Left ventricle myocardium inferior (tissue), 1 donor: ENCODE measurements around the gene ANTXR1. TPM values are rescaled to one million over a fixed set of nuclear protein-coding genes. Genes with fewer than 3 reads are reported as not detected.

Source experiments
- DNase-seq: peaks from one replicate; pipeline ENCODE4 v3.0.0-alpha.2; 2020
- H3K27ac ChIP-seq: fragments of 200-600 bp; replicated peaks from 2 replicates; pipeline ENCODE4 v1.8.0; 2021
- H3K27me3 ChIP-seq: fragments of 200-600 bp; 2 replicates; pipeline ENCODE4 v1.8.0; 2021; ENCODE audit warnings: low read depth
- H3K36me3 ChIP-seq: fragments of 200-600 bp; 2 replicates; pipeline ENCODE4 v1.8.0; 2021
- H3K4me1 ChIP-seq: fragments of 200-600 bp; 2 replicates; pipeline ENCODE4 v1.8.0; 2021
- H3K4me3 ChIP-seq: fragments of 200-600 bp; 2 replicates; pipeline ENCODE4 v1.8.0; 2021; ENCODE audit warnings: mild to moderate bottlenecking, moderate library complexity
- H3K9me3 ChIP-seq: fragments of 200-600 bp; replicated peaks from 2 replicates; pipeline ENCODE4 v1.8.0; 2021
- intact Hi-C: fragments of 100-400 bp; cut with micrococcal nuclease; formaldehyde crosslinking; loops from one replicate; pipeline ENCODE4 v1.11.0; 2022
- total RNA-seq: library from RNA; stranded (reverse); fragmentation: NEBNext Ultra II Directional; extraction: Animal tissue kit (Norgen Biotek cat#: 25700); gene quantifications from one replicate; pipeline ENCODE4 v1.2.1, GENCODE V29; 2021
- TF ChIP-seq, protein P1 (sequence below): fragments of 200-600 bp; IDR thresholded peaks from 2 replicates; pipeline ENCODE4 v1.8.0; 2021; ENCODE audit warnings: antibody characterized with exemption, mild to moderate bottlenecking, borderline replicate concordance
- donor health status: DM: no; HTN: yes; CAD: no; lungs with severe emphysema.

The ANTXR1 gene
- total RNA-seq, 1 donor from 2014 or later = 23.3 TPM

DNA sequence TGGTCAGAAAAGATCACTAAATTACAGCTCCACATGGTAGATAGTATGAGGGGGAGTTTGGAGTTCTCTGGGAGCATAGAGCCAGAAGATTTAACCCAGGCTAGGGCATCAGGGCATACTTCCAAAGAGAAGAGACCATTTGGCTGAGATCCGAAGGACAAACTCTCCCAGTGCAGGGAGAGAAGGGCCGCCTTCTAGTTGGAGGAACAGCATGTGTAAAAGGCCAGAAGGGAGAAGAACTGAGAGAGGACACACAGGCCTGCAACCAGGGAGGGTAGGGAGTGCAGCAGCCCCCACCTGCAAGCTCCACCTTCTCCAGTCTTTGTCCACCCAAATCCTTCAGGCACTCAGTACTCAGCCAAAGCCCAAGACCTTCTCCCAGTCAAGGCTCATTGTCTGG lies 192.1 kb downstream of the ANTXR1 start:
- H3K4me3 ChIP-seq = no peak overlapping the region
- no peak for DNase-seq
- no peaks in the 10 kb centered on the region for H3K27me3 ChIP-seq
- TF ChIP-seq, protein P1, sequence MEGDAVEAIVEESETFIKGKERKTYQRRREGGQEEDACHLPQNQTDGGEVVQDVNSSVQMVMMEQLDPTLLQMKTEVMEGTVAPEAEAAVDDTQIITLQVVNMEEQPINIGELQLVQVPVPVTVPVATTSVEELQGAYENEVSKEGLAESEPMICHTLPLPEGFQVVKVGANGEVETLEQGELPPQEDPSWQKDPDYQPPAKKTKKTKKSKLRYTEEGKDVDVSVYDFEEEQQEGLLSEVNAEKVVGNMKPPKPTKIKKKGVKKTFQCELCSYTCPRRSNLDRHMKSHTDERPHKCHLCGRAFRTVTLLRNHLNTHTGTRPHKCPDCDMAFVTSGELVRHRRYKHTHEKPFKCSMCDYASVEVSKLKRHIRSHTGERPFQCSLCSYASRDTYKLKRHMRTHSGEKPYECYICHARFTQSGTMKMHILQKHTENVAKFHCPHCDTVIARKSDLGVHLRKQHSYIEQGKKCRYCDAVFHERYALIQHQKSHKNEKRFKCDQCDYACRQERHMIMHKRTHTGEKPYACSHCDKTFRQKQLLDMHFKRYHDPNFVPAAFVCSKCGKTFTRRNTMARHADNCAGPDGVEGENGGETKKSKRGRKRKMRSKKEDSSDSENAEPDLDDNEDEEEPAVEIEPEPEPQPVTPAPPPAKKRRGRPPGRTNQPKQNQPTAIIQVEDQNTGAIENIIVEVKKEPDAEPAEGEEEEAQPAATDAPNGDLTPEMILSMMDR = no peak
- H3K36me3 ChIP-seq = no peaks in the 10 kb centered on the region
- H3K27ac ChIP-seq = no peak overlapping the region
- intact Hi-C loops = no loop called here
- peaks cover 8% of the 10 kb centered on the region for H3K4me1 ChIP-seq
- peaks cover 8% of the 10 kb centered on the region for H3K9me3 ChIP-seq

DNA sequence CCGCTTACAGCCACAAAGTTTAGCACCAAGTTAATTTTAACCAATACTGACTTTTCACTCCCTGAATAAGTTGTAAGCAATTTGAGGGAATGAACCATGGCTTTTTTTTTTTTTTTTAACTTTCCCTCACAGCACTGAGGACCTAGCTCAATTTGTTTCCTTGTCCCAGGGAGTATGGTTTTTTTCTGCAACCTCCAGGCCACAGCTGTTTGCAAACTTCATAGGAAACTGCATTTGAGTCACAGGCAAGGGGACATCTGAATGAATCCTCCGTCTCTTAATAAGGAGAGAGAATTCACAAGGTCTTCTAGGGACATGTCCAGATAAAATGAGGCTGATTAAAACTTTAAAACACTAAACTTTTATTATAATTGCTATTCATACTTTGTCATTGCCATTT lies 192.5 kb downstream of the ANTXR1 start:
- peaks cover 8% of the 10 kb centered on the region for H3K9me3 ChIP-seq
- no peak overlapping the region for H3K27ac ChIP-seq
- no peak for DNase-seq
- H3K36me3 ChIP-seq = no peaks in the 10 kb centered on the region
- no peaks in the 10 kb centered on the region for H3K27me3 ChIP-seq
- TF ChIP-seq, protein P1 = no peak
- intact Hi-C loops = no loop called here
- H3K4me1 ChIP-seq = peaks cover 4% of the 10 kb centered on the region
- no peak overlapping the region for H3K4me3 ChIP-seq

DNA sequence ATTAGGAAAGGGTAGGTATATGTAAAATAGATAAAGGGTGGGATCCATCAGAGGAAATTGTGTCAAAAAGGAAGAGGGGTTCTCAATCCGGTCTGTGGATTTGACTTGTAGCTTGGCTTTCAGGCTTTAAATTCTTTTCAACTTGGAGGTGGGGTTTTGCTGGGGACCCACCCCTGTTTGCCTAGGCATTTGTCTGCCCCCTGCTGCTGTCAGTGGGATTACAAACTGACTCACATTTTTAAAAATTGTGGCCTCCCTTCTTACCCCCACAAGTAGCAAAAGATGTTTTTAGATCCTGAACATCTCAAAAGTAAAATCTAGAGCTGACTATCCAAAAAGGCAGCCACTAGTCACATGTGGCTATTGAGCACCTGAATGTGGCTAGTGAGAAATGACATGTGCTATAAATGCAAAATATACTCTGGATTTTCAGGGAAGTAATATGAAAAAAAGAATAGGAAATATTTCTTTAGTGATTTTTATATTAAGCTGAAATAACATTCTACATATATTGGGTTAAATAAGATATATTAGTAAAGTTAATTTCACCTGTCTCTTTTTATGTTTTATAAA lies 195.1 kb downstream of the ANTXR1 start:
- no peak overlapping the region for H3K27ac ChIP-seq
- intact Hi-C loops = no loop called here

DNA sequence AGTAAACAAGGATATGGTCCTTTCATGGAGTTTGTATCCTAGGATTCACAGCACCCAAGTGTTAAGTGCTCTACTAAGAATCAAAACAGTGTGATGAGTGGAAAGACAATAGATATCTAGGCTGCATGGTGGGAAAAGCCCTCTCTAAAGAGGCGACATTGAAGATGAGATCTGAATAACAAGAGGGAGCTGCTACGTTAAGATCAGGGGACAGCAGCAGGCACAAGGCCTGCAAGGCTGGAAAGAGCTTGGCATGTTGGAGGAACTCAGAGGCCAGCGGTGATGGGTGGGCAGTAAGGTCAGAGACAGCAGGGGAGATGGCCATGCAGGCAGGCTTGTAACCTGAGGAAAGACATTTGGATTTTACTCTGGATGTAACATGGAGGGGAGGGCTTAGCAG lies 196.5 kb downstream of the ANTXR1 start:
- Histone ChIP-seq H3K9me3 (peaks cover 8% of the 10 kb centered on the region), H3K4me1 (peaks cover 18% of the 10 kb centered on the region), H3K4me3 (no peak overlapping the region), H3K27me3 (no peaks in the 10 kb centered on the region), H3K36me3 (no peaks in the 10 kb centered on the region), H3K27ac (no peak overlapping the region)
- TF ChIP-seq, protein P1 = no peak
- DNase-seq = no peak
- intact Hi-C loops = no loop called here

More for the DNA sequence above, 195.1 kb downstream of the ANTXR1 start:
- Histone ChIP-seq H3K4me3 (no peak overlapping the region), H3K4me1 (peaks cover 4% of the 10 kb centered on the region), H3K36me3 (no peaks in the 10 kb centered on the region), H3K27me3 (no peaks in the 10 kb centered on the region), H3K9me3 (peaks cover 8% of the 10 kb centered on the region)
- TF ChIP-seq, protein P1 = no peak
- no peak for DNase-seq

DNA sequence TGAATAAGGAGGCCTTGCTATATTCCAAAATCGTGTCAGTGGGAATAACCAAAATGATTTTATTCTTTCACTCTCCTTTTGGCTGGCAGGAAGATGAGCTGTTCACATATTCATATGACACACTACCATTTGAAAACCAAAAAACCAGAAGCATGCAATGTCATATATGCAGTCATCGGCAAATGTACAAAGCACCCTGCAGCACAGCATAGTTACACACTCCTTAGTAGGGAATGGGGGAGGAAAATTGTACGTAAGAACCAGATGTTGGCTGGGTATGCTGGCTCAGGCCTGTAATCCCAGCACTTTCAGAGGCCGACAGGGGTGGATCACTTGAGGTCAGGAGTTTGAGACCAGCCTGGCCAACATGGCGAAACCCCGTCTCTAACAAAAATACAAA lies 197.4 kb downstream of the ANTXR1 start:
- TF ChIP-seq, protein P1 = no peak
- no peak overlapping the region for H3K27ac ChIP-seq
- no peaks in the 10 kb centered on the region for H3K27me3 ChIP-seq
- peaks cover 27% of the 10 kb centered on the region for H3K4me1 ChIP-seq
- no peaks in the 10 kb centered on the region for H3K36me3 ChIP-seq
- no peak overlapping the region for H3K4me3 ChIP-seq
- DNase-seq = no peak
- intact Hi-C loops = no loop called here
- H3K9me3 ChIP-seq = peaks cover 8% of the 10 kb centered on the region
